ENCODE data around the gene IFT74.
"Not testable (repeated sequence)": the region's sequence is repeated elsewhere in the genome, so short reads cannot be mapped to it uniquely, and the experiment has no call there.

Gene IFT74

DNA sequence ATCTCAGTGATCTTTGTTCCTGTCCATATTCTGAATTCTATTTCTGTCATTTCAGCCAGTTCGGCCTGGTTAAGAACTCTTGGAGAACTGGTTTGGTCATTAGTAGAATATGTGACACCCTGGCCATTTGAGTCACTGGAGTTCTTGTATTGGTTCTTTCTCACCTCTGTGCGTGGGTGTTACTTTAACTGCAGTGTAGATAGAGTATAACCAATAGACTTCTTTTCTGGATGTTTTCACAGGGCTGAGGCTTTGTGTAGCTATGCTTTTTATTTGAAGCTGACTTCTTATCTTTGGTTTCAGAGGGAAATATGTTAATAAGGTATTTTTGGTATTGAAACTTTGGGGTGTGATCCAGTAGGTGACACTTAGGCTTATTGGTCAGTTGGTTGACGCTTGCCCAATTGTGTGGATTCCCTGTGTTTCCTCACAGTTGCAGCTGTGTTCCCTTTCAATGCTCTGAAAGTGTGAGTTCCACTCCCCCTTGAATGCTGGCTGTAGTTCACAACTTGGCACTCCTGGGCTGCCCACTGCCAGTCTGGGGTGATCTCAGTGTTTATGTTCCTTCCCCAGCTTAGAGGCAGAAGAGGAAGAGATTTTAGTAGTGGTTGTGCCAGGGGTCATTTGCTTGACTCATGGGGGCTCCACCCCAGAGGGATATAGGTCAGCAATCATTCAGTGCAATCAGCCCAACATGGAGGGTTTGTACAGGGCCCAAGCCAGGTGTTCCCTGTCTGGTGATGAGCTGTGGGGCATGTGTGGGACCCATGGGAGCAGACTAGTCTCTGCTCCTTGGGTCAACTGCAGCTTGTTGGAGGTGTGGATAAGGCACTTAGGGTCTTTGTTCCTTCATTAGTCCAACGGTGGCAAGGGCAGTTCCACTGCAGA is 117.9 kb downstream of the IFT74 start:
- no peak for DNase-seq (ENCODE audit: low read depth in 3 of 3)

DNA sequence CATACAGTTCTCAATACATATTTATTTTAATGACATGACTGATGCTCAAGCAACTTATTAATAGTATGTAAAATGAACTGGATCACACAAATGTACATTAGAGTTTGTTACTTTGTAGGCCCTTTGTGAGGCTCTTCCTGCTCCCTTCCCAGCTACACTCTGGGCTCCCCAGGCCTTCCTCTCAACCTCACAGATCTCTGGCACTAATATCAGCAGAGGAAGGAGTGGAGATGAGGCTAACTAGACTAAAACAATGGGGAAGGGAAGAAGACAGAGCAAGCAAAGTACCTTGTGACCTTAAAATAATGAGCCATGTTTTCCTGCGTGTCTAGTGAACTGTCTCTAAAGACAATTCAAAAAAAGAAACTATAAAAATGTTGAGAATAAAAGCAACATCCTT is 122.5 kb downstream of the IFT74 start:
- DNase-seq (ENCODE audit: low read depth in 3 of 3): no peak

DNA sequence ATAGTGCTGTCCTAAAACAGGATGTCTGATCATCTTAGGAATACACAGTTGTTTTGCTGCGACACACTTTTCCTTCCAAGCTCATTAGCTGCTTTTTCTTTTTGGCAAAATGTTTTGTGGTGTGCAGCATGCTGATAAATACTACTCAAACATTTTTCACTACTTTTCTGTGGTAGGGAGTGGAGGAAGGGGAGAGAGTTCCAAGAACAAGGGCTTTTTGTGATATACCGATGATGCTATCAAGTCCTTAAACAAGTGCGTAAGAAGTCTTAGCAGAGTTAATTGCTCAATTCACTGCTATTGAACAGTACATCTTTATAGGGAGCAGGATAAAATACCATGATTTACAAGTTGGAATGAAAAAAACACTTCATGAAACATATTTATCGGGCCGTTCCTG is 129.2 kb downstream of the IFT74 start:
- DNase-seq (ENCODE audit: low read depth in 3 of 3): no peak

DNA sequence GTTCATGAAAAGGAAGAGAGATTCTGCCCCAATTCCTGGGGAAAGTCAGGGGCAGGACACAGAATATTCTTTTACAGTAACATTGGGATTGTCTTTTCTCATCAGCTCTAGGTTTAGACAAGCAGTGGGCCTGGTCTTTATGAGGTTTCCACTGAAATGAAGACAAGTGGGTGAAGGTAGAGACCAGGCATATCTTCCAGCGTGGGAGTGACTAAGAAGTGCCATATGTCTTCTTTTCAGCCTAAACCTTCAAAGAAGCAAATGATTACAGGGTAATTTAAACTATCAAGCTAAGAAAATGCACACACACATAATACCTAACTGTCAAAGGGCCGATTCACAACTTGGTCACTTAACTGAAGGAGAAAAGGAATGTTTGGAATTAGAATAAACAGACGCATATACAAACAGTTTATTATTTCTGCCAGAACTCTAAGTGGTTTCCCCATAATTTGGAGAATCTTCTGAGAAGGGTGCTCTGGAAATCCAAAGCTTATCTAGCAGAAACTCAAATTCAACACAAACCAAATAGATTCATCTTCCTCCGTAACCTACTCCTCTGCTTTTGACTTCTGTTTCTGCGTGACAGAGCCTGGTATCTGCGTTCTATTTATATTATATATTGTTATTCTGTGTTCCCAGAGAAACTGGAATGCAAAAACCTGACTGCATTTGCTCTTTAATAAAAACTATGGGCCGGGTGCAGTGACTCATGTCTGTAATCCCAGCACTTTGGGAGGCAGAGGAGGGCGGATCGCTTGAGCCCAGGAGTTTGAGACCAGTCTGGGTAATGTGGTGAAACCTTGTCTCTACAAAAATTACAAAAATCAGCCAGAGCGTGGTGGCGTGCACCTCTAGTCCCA is 130.8 kb downstream of the IFT74 start:
- no peak for DNase-seq (ENCODE audit: low read depth in 3 of 3)

DNA sequence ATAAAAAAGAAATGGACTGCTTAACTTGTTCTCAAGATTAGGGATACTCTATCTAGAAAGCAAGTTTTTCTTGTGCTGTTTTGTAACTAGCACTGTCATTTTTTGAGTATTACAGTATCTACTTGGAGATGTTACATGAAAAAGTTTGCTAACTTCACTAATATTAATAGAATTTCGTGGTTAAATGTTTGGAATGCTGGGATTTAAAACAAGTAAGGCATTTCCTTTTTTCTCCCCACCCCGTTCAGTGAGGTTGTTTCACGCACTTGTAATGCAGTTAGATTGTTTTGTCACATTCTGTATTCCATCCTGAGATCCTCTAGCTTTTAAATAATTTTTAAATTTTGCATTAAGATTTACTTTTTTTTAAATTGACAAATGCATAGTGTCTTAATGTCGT is 132.8 kb downstream of the IFT74 start:
- DNase-seq (ENCODE audit: low read depth in 3 of 3): no peak

DNA sequence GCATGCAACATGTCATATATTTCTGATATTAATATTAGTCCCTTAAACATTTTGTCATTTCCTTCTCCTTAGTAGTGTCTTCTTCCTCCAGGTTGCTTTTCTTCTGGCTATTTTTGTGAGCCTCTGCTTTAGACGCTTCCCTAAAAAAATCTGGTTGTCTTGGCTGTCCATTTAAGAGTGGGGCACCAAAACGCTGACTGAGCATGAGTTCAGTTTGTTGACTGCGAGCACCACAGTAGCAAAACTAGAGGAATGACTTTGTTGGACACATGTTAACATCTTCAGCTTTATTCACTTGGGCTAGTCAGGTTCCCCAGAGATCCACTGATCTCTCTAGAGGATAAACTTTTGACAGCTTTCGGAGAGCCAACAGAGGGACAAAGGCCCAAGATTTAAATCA is 133.5 kb downstream of the IFT74 start:
- no peak for DNase-seq (ENCODE audit: low read depth in 3 of 3)

DNA sequence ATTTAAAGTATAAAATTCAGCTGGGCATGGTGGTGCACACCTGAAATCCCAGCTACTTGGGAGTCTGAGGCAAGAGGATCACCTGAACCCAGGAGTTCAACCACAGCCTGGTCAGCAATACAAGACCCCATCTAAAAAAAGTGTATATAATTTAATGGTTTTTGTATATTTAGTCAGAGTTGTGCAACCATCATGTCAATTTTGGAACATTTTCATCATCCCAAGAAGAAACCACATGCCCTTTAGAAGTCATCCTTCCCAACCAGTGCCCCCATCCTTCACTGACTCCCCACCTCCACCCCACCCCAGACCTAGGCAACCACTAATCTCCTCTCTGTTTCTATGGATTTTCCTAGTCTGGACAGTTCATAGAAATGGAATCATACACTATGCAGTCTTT is 134.0 kb downstream of the IFT74 start:
- DNase-seq (ENCODE audit: low read depth in 3 of 3): no peak

DNA sequence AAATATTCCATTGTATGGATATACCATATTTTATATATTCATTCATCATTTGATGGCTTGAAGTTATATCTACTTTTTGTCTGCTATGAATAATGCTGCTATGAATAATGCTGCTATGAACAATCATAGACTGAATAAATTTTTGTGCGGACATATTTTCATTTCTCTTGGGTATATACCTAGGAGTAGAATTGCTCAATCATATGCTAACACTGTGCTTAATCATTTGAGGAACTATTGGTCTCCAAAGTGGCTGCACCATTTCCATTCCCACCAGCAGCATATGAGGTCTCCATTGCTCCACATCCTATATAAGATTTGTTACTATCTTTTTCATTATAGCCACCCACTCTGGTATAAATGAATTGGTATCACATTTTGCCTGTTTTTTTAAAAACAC is 134.5 kb downstream of the IFT74 start:
- no peak for DNase-seq (ENCODE audit: low read depth in 3 of 3)

DNA sequence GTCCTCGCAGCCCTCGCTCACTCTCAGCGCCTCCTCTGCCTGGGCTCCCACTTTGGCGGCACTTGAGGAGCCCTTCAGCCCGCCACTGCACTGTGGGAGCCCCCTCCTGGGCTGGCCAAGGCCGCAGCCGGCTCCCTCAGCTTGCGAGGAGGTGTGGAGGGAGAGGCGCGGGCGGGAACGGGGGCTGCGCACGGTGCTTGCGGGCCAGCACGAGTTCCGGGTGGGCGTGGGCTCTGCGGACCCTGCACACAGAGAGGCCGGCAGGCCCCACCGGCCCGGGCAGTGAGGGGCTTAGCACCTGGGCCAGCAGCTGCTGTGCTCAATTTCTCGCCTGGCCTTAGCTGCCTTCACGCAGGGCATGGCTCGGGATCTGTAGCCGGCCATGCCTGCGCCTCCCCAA is 136.3 kb downstream of the IFT74 start:
- not testable (repeated sequence) for DNase-seq (ENCODE audit: low read depth in 3 of 3)

DNA sequence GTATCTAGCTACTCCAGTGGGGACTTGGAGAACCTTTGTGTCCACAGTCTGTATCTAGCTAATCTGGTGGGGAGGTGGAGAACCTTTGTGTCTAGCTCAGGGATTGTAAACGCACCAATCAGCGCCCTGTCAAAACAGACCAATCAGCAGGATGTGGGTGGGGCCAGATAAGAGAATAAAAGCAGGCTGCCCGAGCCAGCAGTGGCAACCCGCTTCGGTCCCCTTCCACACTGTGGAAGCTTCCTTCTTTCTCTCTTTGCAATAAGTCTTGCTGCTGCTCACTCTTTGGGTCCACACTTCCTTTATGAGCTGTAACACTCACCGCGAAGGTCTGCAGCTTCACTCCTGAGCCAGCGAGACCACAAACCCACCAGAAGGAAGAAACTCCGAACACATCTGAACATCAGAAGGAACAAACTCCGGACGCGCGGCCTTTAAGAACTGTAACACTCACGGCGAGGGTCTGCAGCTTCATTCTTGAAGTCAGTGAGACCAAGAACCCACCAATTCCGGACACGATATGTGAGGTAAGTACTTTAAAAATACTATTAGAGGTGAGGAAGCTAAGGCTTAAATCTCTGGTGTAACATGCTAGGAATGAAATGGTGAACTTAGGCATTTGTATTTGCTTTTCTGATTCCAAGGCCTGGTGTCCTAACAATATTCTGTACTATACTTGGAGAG is 137.3 kb downstream of the IFT74 start:
- DNase-seq (ENCODE audit: low read depth in 3 of 3): not testable (repeated sequence)

DNA sequence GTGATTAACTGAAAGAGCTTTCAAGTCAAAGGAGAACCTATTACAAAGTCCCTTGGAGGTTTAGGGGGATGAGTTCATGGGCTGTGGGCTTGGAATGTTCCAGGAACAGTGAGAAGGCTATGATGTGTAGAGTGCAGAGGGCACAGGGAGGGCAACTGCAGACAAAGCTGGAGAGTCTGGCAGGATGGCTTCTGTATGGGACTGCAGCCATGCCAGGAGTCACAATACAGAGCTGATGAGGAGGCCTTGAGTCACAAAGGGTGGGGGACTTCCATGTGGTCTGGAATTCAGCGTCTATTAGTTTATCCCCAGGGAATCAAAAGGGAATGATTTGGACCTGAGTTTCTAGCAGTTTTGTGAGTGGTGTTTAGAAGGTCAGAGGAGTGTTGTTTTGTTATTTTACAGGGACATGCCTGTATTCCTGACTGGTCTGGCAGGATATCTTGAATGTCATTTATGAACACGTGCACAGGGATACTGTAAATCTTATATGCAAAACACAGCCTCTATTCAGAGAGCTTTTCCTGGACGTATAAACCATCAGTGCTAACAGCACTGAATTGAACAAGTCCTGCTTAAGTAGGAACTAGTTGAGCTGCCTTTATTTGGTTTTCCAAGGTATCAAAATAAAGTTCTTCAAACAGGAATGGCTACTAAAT is 138.6 kb downstream of the IFT74 start:
- no peak for DNase-seq (ENCODE audit: low read depth in 3 of 3)

DNA sequence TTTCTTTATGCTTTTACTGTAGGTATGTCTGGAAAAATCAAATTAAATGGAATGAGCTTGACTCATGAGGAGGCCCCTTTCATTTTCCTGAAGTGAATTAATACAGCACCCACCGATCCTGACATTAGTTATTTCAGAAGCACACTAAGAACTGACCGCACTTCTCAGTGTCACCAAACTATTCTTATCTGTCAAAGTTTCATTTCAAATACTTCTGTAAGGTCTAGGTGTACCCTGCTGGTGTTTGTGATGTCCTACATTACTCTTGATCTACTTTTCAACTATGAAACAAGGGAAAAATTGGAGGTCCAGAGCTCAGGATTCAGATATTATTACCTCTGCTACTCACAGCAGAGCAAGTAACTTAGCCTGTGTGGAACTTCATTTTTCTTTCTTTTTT is 151.0 kb downstream of the IFT74 start:
- no peak for DNase-seq (ENCODE audit: low read depth in 3 of 3)

DNA sequence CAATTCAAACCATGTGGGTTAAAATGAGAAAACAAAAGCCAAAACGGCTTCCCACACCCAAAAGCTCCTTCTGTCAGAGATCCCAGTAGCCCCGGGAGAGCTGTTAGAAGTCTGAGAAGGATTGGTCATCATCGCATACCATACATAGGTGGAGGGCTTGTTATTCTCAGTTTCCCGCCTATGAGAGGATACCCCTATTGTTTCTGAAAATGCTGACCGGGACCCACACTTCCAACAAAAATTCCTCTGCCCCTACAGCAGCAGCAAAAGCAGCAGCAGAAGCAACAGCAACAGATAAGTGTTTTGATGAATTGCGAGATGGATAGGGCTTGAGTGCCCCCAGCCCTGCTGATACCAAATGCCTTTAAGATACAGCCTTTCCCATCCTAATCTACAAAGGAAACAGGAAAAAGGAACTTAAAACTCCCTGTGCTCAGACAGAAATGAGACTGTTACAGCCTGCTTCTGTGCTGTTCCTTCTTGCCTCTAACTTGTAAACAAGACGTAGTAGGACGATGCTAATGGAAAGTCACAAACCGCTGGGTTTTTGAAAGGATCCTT is 152.8 kb downstream of the IFT74 start, which contains the start of gene TEK:
Gene TEK, plus strand, starts transcription at position 245 of the 561 bp plus-strand sequence. CDS start 366 bp downstream, outside the sequence.
- DNase-seq (ENCODE audit: low read depth in 3 of 3): no peak

DNA sequence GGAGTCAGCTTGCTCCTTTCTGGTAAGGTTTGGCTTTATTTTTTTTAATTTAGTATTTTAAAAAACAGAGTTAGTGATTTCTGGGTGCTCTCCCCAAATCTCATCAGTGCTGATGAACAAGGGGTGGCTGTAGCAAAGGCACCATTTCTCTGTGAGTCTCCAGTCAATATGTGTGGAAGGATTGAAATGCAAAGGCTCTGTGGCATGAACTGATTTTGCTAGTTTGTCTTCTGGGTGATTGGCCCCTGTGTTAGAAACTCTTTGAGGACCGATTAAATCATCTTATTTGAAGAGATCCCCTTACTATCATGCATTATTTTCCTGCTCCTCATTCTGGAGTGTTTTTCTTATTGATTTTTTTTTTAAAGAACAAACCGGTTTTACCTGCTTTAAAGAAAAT is 153.4 kb downstream of the IFT74 start:
- no peak for DNase-seq (ENCODE audit: low read depth in 3 of 3)

DNA sequence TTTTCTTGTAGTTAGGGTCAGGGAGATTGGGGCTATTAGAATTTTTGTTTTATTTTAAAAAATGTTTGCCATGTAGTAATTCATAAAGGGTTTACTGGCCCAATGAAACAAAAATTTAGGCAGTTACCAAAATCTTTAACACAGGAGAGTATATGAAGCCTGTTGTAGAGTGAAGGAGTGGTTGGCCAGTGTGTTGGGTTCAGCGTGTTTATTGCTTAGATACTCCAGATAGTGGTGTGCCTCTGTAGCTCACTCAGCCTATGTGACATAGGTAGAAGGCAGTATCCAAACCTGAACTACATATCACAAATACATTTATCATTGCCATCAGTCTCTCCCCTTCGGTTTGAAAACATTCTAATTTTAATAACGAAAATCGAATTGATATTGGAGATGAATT is 154.0 kb downstream of the IFT74 start:
- no peak for DNase-seq (ENCODE audit: low read depth in 3 of 3)

DNA sequence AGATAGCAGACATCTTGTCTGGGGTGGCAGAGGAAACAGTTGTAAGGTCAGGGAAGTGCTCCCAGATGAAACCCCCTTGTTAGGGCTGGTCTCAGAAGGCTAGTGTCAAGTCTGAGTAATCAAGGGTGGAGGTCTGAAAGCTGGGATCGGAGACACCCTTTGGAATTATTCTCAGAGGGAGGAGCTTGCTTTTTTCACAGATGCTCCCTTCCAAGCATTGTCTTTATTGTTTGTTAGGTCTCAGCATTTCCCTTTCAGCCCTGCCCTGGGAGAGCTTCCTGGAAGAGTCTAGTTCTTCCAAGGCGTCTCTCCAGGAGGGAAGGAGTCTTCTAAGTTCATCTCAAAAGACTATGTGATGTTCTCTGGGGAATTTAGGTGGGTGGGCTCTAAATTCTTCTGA is 156.0 kb downstream of the IFT74 start:
- no peak for DNase-seq (ENCODE audit: low read depth in 3 of 3)

All from stimulated activated CD4-positive, alpha-beta T cell treated with anti-CD3 and anti-CD28 coated beads, TNF-alpha, amount 100 ng/mL, for 4 hours (primary cell).